T-helper 1 cell treated with Interleukin-12 subunit alpha and Interleukin-12 subunit beta and Interleukin-4 antibody, amounts not matched to agents 30 ng/mL and 1 ng/mL, for 36 hours (primary cell): Measurements from ENCODE around the gene KYAT1. TPM values are rescaled to one million over a fixed set of nuclear protein-coding genes. Genes with fewer than 3 reads are reported as not detected.

Experiments used
- intact Hi-C: fragments of 100-400 bp; cut with micrococcal nuclease; formaldehyde crosslinking; loops from one replicate; pipeline ENCODE4 v1.15.1; 2024
- total RNA-seq: library from RNA; stranded (reverse); gene quantifications from 2 replicates; pipeline ENCODE4 v1.2.3, GENCODE V29; 2022

Gene KYAT1
- total RNA-seq, 1 donor from 2014 or later = 13.9 TPM

- intact Hi-C loops = loop anchor here (1.0 to 5.0 kb wide), 11 partner anchors 16 to 447 kb away; partner anchors contain the start of genes DOLK, ENDOG, KYAT1 and MIGA2
These were observed 94.8 kb downstream of the KYAT1 start, which contains the start of gene TBC1D13 for GRCh38 chr9:128786681-128787601. TSS of gene TBC1D13 (plus strand) at chr9:128787253. CDS start at chr9:128787354, 101 bp downstream.

GRCh38 chr9:128785427-128785826, 96.3 kb downstream of the KYAT1 start:
- intact Hi-C loops = loop anchor here (5.0 kb wide), 1 partner anchor 98 kb away; the partner anchor contains the start of gene SET

Other genes starting within 250 kb of the KYAT1 start
- gene DYNC2I2, start 225.1 kb downstream of the KYAT1 start, total RNA-seq = 36.8 and 38.3 TPM in 2 replicates
- 448 and 465 TPM in 2 replicates for gene SET, start 192.7 kb downstream of the KYAT1 start, total RNA-seq
- 10.7 and 11.1 TPM in 2 replicates for gene PKN3, start 179.4 kb downstream of the KYAT1 start, total RNA-seq
- 68.7 and 69.9 TPM in 2 replicates for gene ZDHHC12, start 157.8 kb downstream of the KYAT1 start, total RNA-seq
- 22.7 and 23.7 TPM in 2 replicates for gene ZER1, start 110.0 kb downstream of the KYAT1 start, total RNA-seq
- 23.0 and 24.0 TPM in 2 replicates for gene TBC1D13, start 94.7 kb downstream of the KYAT1 start, total RNA-seq
- 12.8 and 14.1 TPM in 2 replicates for gene ENDOG, start 63.5 kb downstream of the KYAT1 start, total RNA-seq
- 93.1 and 105 TPM in 2 replicates for gene SPOUT1, start 52.2 kb downstream of the KYAT1 start, total RNA-seq
- gene LRRC8A, start 183 bp upstream of the KYAT1 start, total RNA-seq = 60.1 and 60.2 TPM in 2 replicates
- gene PHYHD1, start 39.0 kb upstream of the KYAT1 start, total RNA-seq = 2.7 and 2.9 TPM in 2 replicates
- gene DOLK, start 65.7 kb upstream of the KYAT1 start, total RNA-seq = 11.4 and 13.1 TPM in 2 replicates
- 103 and 105 TPM in 2 replicates for gene NUP188, start 65.7 kb upstream of the KYAT1 start, total RNA-seq
- 87.4 and 93.5 TPM in 2 replicates for gene SH3GLB2, start 146.4 kb upstream of the KYAT1 start, total RNA-seq
- gene MIGA2, start 154.7 kb upstream of the KYAT1 start, total RNA-seq = 49.9 and 50.2 TPM in 2 replicates
- gene DOLPP1, start 199.2 kb upstream of the KYAT1 start, total RNA-seq = 19.0 and 21.5 TPM in 2 replicates
- 15.0 and 15.2 TPM in 2 replicates for gene CRAT, start 228.8 kb upstream of the KYAT1 start, total RNA-seq
- 109 and 121 TPM in 2 replicates for gene PTPA, start 229.5 kb upstream of the KYAT1 start, total RNA-seq